Esophagus muscularis mucosa (tissue), 4 donors: Measurements from ENCODE around the gene SLC4A2.

ENCODE experiments used
- EP300 ChIP-seq: sonication (generic); formaldehyde crosslinking; IDR thresholded peaks from one replicate; pipeline ENCODE4 v1.6.1; 2017; ENCODE audit warnings: antibody characterized with exemption
- POLR2A ChIP-seq: fragments of 450-650 bp; IDR thresholded peaks from one replicate; pipeline ENCODE4 v1.6.1; 2017; ENCODE audit warnings: antibody characterized with exemption, moderate library complexity, mild to moderate bottlenecking, low read depth
- POLR2AphosphoS5 ChIP-seq, 2 donors: sonication (generic); formaldehyde crosslinking; IDR thresholded peaks; one replicate each; pipeline ENCODE4 v1.6.1; 2017; ENCODE audit warnings: antibody characterized with exemption in 2 of 2
- TF ChIP-seq, protein P1 (sequence below), 3 experiments: fragments of 200-600 bp in 2 of 3; fragments of 450-650 bp in 1 of 3; sonication (generic) in 2 of 3; IDR thresholded peaks; one replicate each; pipeline ENCODE4 v1.5.1; 2017 to 2019; ENCODE audit warnings: antibody characterized with exemption in 3 of 3, mild to moderate bottlenecking in 2 of 3, moderate library complexity in 1 of 3

DNA sequence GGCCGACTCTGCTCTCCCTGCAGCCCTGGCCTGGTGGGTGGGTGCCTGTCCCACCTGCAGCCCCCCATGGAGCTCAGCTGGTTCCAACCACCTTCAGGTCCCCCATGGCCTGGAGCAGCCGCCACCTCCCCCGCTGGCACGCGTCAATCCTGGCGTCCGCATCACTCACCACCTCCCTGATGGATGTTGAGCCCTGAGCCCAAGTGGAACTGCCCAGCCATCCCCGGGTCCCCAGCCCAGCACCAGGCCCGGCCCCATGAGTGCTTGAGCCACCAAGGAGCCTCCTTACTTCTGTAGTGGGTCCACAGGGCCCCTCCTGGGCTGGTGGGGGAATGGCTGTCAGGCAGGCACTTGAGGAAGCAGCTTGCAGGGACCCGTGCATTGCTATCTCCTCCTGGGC lies 41.5 kb downstream of the SLC4A2 start:
- TF ChIP-seq, protein P1, sequence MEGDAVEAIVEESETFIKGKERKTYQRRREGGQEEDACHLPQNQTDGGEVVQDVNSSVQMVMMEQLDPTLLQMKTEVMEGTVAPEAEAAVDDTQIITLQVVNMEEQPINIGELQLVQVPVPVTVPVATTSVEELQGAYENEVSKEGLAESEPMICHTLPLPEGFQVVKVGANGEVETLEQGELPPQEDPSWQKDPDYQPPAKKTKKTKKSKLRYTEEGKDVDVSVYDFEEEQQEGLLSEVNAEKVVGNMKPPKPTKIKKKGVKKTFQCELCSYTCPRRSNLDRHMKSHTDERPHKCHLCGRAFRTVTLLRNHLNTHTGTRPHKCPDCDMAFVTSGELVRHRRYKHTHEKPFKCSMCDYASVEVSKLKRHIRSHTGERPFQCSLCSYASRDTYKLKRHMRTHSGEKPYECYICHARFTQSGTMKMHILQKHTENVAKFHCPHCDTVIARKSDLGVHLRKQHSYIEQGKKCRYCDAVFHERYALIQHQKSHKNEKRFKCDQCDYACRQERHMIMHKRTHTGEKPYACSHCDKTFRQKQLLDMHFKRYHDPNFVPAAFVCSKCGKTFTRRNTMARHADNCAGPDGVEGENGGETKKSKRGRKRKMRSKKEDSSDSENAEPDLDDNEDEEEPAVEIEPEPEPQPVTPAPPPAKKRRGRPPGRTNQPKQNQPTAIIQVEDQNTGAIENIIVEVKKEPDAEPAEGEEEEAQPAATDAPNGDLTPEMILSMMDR (IDR thresholded peaks at IDR 0.05): no peak
- TF ChIP-seq POLR2A (no peak), EP300 (no peak), POLR2AphosphoS5 (IDR thresholded peaks at IDR 0.05) (no peak)
